Liver (tissue), 3 donors: ENCODE results near the gene HMG20A.

Experiments
- EGR1 ChIP-seq, 2 donors: IDR thresholded peaks; 2 replicates each; pipeline ENCODE4 v1.6.1; 2016 to 2018; ENCODE audit warnings: antibody characterized with exemption in 2 of 2, low read depth in 2 of 2
- JUND ChIP-seq, 2 donors: IDR thresholded peaks; 2 replicates each; pipeline ENCODE4 v1.6.1; 2016; ENCODE audit warnings: antibody characterized with exemption in 2 of 2
- RAD21 ChIP-seq, 2 donors: IDR thresholded peaks; 2 replicates each; pipeline ENCODE4 v1.6.1; 2016; ENCODE audit warnings: antibody characterized with exemption in 2 of 2, mild to moderate bottlenecking in 2 of 2
- RXRA ChIP-seq, 2 donors: IDR thresholded peaks; 2 replicates each; pipeline ENCODE4 v1.6.1; 2017 to 2018; ENCODE audit warnings: antibody characterized with exemption in 2 of 2, mild to moderate bottlenecking in 1 of 2
- SP1 ChIP-seq: IDR thresholded peaks from 2 replicates; pipeline ENCODE4 v1.6.1; 2018; ENCODE audit warnings: antibody characterized with exemption, mild to moderate bottlenecking
- TAF1 ChIP-seq: conservative IDR thresholded peaks from 2 replicates; pipeline ENCODE4 v1.6.1; 2016; ENCODE audit warnings: antibody characterized with exemption, mild to moderate bottlenecking
- YY1 ChIP-seq: IDR thresholded peaks from 2 replicates; pipeline ENCODE4 v1.6.1; 2016; ENCODE audit warnings: antibody characterized with exemption, mild to moderate bottlenecking
- TF ChIP-seq, protein P1 (sequence below): fragments of 150-350 bp; IDR thresholded peaks from 2 replicates; pipeline ENCODE4 v1.5.1; 2017; ENCODE audit warnings: improper control_type of control experiment, low read depth, low read length; ENCODE audit not compliant: missing input control
- TF ChIP-seq, protein P2 (sequence below): IDR thresholded peaks from 2 replicates; pipeline ENCODE4 v1.6.1; 2016; ENCODE audit warnings: antibody characterized with exemption
- TF ChIP-seq, protein P3 (sequence below): IDR thresholded peaks from 2 replicates; pipeline ENCODE4 v1.6.1; 2016; ENCODE audit warnings: antibody characterized with exemption, mild to moderate bottlenecking
- TF ChIP-seq, protein P4 (sequence below): IDR thresholded peaks from 2 replicates; pipeline ENCODE4 v1.6.1; 2016; ENCODE audit warnings: antibody characterized with exemption
- TF ChIP-seq, protein P5 (sequence below): IDR thresholded peaks from 2 replicates; pipeline ENCODE4 v1.6.1; 2016; ENCODE audit warnings: antibody characterized with exemption
- donor health status: healthy.
- donor health status: healthy.

DNA sequence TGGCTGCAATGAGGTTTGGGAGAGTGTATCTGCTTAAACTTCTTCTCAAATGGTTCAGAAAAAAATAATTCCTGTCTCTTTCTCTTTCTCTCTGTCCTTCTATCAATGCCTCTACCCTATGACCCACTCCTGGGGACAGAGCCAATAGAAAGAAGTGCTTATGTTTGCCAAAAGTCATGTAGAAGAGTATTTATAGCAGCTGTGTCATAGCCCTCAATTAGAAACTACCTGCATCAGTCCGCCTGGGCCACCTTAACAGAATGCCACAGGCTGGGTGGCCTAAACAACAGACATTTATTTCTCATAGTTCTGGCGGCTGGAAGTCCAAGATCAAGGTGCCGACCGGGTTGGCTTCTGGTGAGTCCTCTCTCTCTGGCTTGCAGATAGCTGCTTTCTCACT lies 92.5 kb downstream of the HMG20A start:
- TF ChIP-seq, protein P1, sequence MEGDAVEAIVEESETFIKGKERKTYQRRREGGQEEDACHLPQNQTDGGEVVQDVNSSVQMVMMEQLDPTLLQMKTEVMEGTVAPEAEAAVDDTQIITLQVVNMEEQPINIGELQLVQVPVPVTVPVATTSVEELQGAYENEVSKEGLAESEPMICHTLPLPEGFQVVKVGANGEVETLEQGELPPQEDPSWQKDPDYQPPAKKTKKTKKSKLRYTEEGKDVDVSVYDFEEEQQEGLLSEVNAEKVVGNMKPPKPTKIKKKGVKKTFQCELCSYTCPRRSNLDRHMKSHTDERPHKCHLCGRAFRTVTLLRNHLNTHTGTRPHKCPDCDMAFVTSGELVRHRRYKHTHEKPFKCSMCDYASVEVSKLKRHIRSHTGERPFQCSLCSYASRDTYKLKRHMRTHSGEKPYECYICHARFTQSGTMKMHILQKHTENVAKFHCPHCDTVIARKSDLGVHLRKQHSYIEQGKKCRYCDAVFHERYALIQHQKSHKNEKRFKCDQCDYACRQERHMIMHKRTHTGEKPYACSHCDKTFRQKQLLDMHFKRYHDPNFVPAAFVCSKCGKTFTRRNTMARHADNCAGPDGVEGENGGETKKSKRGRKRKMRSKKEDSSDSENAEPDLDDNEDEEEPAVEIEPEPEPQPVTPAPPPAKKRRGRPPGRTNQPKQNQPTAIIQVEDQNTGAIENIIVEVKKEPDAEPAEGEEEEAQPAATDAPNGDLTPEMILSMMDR, result no peak
- TF ChIP-seq, protein P2, sequence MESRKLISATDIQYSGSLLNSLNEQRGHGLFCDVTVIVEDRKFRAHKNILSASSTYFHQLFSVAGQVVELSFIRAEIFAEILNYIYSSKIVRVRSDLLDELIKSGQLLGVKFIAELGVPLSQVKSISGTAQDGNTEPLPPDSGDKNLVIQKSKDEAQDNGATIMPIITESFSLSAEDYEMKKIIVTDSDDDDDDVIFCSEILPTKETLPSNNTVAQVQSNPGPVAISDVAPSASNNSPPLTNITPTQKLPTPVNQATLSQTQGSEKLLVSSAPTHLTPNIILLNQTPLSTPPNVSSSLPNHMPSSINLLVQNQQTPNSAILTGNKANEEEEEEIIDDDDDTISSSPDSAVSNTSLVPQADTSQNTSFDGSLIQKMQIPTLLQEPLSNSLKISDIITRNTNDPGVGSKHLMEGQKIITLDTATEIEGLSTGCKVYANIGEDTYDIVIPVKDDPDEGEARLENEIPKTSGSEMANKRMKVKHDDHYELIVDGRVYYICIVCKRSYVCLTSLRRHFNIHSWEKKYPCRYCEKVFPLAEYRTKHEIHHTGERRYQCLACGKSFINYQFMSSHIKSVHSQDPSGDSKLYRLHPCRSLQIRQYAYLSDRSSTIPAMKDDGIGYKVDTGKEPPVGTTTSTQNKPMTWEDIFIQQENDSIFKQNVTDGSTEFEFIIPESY, result no peak
- TF ChIP-seq RAD21 (IDR thresholded peaks at IDR 0.05) (no peak), TAF1 (no peak), YY1 (no peak), SP1 (no peak), JUND (IDR thresholded peaks at IDR 0.05) (no peak), RXRA (IDR thresholded peaks at IDR 0.05) (no peak), EGR1 (IDR thresholded peaks at IDR 0.05; ENCODE audit: low read depth in 2 of 2) (no peak)
- TF ChIP-seq, protein P3, sequence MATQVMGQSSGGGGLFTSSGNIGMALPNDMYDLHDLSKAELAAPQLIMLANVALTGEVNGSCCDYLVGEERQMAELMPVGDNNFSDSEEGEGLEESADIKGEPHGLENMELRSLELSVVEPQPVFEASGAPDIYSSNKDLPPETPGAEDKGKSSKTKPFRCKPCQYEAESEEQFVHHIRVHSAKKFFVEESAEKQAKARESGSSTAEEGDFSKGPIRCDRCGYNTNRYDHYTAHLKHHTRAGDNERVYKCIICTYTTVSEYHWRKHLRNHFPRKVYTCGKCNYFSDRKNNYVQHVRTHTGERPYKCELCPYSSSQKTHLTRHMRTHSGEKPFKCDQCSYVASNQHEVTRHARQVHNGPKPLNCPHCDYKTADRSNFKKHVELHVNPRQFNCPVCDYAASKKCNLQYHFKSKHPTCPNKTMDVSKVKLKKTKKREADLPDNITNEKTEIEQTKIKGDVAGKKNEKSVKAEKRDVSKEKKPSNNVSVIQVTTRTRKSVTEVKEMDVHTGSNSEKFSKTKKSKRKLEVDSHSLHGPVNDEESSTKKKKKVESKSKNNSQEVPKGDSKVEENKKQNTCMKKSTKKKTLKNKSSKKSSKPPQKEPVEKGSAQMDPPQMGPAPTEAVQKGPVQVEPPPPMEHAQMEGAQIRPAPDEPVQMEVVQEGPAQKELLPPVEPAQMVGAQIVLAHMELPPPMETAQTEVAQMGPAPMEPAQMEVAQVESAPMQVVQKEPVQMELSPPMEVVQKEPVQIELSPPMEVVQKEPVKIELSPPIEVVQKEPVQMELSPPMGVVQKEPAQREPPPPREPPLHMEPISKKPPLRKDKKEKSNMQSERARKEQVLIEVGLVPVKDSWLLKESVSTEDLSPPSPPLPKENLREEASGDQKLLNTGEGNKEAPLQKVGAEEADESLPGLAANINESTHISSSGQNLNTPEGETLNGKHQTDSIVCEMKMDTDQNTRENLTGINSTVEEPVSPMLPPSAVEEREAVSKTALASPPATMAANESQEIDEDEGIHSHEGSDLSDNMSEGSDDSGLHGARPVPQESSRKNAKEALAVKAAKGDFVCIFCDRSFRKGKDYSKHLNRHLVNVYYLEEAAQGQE, result no peak
- TF ChIP-seq, protein P4, sequence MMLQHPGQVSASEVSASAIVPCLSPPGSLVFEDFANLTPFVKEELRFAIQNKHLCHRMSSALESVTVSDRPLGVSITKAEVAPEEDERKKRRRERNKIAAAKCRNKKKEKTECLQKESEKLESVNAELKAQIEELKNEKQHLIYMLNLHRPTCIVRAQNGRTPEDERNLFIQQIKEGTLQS, result no peak
- TF ChIP-seq, protein P5, sequence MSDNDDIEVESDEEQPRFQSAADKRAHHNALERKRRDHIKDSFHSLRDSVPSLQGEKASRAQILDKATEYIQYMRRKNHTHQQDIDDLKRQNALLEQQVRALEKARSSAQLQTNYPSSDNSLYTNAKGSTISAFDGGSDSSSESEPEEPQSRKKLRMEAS, result no peak
